GM12878 (cell line): Measurements from ENCODE around the gene ZCCHC3. TPM values are rescaled to one million over a fixed set of nuclear protein-coding genes. Genes with fewer than 3 reads are reported as not detected.

ENCODE experiments used
- ATAC-seq: fragments of 200-7000 bp; cut with Tn5 transposase; 3 replicates; pipeline ENCODE4 v1.9.1; 2020; ENCODE audit warnings: mild to moderate bottlenecking, moderate library complexity
- BruUV-seq: library from RNA; stranded (reverse); fragments of 400-500 nt; replicated peaks from 2 replicates; lab custom pipeline; 2021; lab: Mats Ljungman, UMichigan
- CTCF ChIA-PET: fragments of 300-600 bp; sonication (Branson Sonifier 250); formaldehyde crosslinking; extraction: SDS; loops from one replicate; lab custom pipeline; 2021; ENCODE audit warnings: inconsistent platforms; lab: Yijun Ruan, JAX
- POLR2A ChIA-PET: fragments of 350-600 bp; formaldehyde crosslinking; extraction: SDS; loops from one replicate; lab custom pipeline; 2021; ENCODE audit warnings: inconsistent platforms; lab: Charles Lee
- RAD21 ChIA-PET: fragments of 300-600 bp; sonication (Branson Sonifier 250); formaldehyde crosslinking; loops from one replicate; lab custom pipeline; 2023; ENCODE audit warnings: antibody characterized with exemption; ENCODE audit not compliant: unreplicated experiment; lab: Charles Lee
- SMC1A ChIA-PET: fragments of 300-600 bp; sonication (Branson Sonifier 250); formaldehyde crosslinking; loops from one replicate; lab custom pipeline; 2023; ENCODE audit not compliant: unreplicated experiment, uncharacterized antibody; lab: Charles Lee
- DNase-seq: peaks from one replicate; pipeline ENCODE4 v3.0.0-alpha.2; 2011; ENCODE audit warnings: low read depth, low spot score
- FAIRE-seq: peaks from 3 replicates; lab custom pipeline; 2011; peaks lifted over from hg19 to GRCh38; lab: Jason Lieb, UNC
- H2AFZ ChIP-seq: 2 replicates; pipeline ENCODE4 v1.6.0; 2011; ENCODE audit warnings: low read depth, low read length, control low read depth; ENCODE audit not compliant: control insufficient read depth
- H3K27ac ChIP-seq: 2 replicates; pipeline ENCODE4 v1.5.1; 2011; ENCODE audit warnings: control low read depth; ENCODE audit not compliant: control insufficient read depth, insufficient read depth
- H3K27me3 ChIP-seq, 2 experiments: replicated peaks in 1 of 2; 2 replicates each; pipeline versions ENCODE4 v1.6.0 to v1.6.1; 2011; ENCODE audit warnings: low read length in 1 of 2; ENCODE audit not compliant: control insufficient read depth in 2 of 2, insufficient read depth in 2 of 2
- H3K36me3 ChIP-seq, 2 experiments: 2 replicates each; pipeline ENCODE4 v1.5.1; 2011; ENCODE audit warnings: low read length in 1 of 2; ENCODE audit not compliant: control insufficient read depth in 2 of 2, insufficient read depth in 2 of 2
- H3K4me1 ChIP-seq: 2 replicates; pipeline ENCODE4 v1.6.1; 2011; ENCODE audit warnings: mild to moderate bottlenecking, low read length, moderate library complexity, mixed read lengths; ENCODE audit not compliant: control insufficient read depth, insufficient read depth
- H3K4me2 ChIP-seq: 2 replicates; pipeline ENCODE4 v1.6.0; 2011; ENCODE audit warnings: control low read depth; ENCODE audit not compliant: control insufficient read depth, insufficient read depth
- H3K4me3 ChIP-seq: fragments of 200-600 bp; sonication (generic); 2 replicates; pipeline ENCODE4 v1.5.1; 2016
- H3K79me2 ChIP-seq: 2 replicates; pipeline ENCODE4 v1.6.0; 2011; ENCODE audit warnings: low read length; ENCODE audit not compliant: control insufficient read depth, insufficient read depth
- H3K9ac ChIP-seq: 2 replicates; pipeline ENCODE4 v1.8.0; 2011; ENCODE audit warnings: low read length, control low read depth, mixed read lengths; ENCODE audit not compliant: control insufficient read depth, insufficient read depth
- H3K9me3 ChIP-seq: replicated peaks from 3 replicates; pipeline ENCODE4 v1.5.1; 2011; ENCODE audit warnings: mild to moderate bottlenecking, low read length; ENCODE audit not compliant: control insufficient read depth, insufficient read depth
- H4K20me1 ChIP-seq: 2 replicates; pipeline ENCODE4 v1.6.0; 2011; ENCODE audit not compliant: control insufficient read depth, insufficient read depth
- CEBPZ ChIP-seq: fragments of 150-350 bp; IDR thresholded peaks from 2 replicates; pipeline ENCODE4 v1.6.1; 2016; ENCODE audit warnings: low read depth, low read length
- CREM ChIP-seq: IDR thresholded peaks from 2 replicates; pipeline ENCODE4 v1.6.1; 2014; ENCODE audit warnings: antibody characterized with exemption, low read depth
- ELK1 ChIP-seq: IDR thresholded peaks from 2 replicates; pipeline ENCODE4 v1.6.1; 2012; ENCODE audit warnings: low read depth, low read length, improper control_type of control experiment
- EP300 ChIP-seq, 2 experiments: fragments of 150-350 bp in 1 of 2; IDR thresholded peaks; 2 replicates each; pipeline ENCODE4 v1.6.1; 2011 to 2012; ENCODE audit warnings: low read depth in 2 of 2, low read length in 2 of 2, borderline replicate concordance in 1 of 2, improper control_type of control experiment in 1 of 2, inconsistent platforms in 1 of 2; ENCODE audit not compliant: control insufficient read depth in 1 of 2
- FOXK2 ChIP-seq: fragments of 450-650 bp; IDR thresholded peaks from 2 replicates; pipeline ENCODE4 v1.6.1; 2017; ENCODE audit warnings: mild to moderate bottlenecking, moderate library complexity
- IRF5 ChIP-seq: fragments of 450-650 bp; IDR thresholded peaks from 2 replicates; pipeline ENCODE4 v1.6.1; 2017; ENCODE audit warnings: borderline replicate concordance
- MTA2 ChIP-seq: fragments of 450-650 bp; IDR thresholded peaks from 2 replicates; pipeline ENCODE4 v1.6.1; 2016; ENCODE audit warnings: low read depth, mild to moderate bottlenecking, moderate library complexity
- NR2C1 ChIP-seq: fragments of 450-650 bp; IDR thresholded peaks from 2 replicates; pipeline ENCODE4 v1.6.1; 2017; ENCODE audit warnings: antibody characterized with exemption, mild to moderate bottlenecking, moderate library complexity
- NR2C2 ChIP-seq: IDR thresholded peaks from 2 replicates; pipeline ENCODE4 v1.6.1; 2011; ENCODE audit warnings: borderline replicate concordance, low read depth; ENCODE audit not compliant: control insufficient read depth, insufficient read length
- PAX5 ChIP-seq: IDR thresholded peaks from 2 replicates; pipeline ENCODE4 v1.6.1; 2011; ENCODE audit warnings: low read depth, low read length, borderline replicate concordance
- SMAD5 ChIP-seq: IDR thresholded peaks from 2 replicates; pipeline ENCODE4 v1.6.1; 2016; ENCODE audit warnings: antibody characterized with exemption, low read depth
- SRF ChIP-seq, 2 experiments: IDR thresholded peaks; 2 replicates each; pipeline ENCODE4 v1.6.1; 2011; ENCODE audit warnings: low read depth in 2 of 2, low read length in 2 of 2, mild to moderate bottlenecking in 1 of 2, moderate library complexity in 1 of 2
- TBL1XR1 ChIP-seq: IDR thresholded peaks from 2 replicates; pipeline ENCODE4 v1.6.1; 2012; ENCODE audit warnings: low read depth, low read length, improper control_type of control experiment
- ZBTB33 ChIP-seq: fragments of 450-650 bp; IDR thresholded peaks from 2 replicates; pipeline ENCODE4 v1.6.1; 2017; ENCODE audit warnings: mild to moderate bottlenecking
- WGBS: methylation state at CpG from one replicate; pipeline ENCODE4 v1.1.6; 2016; ENCODE audit warnings: low lambda C conversion rate; ENCODE audit not compliant: insufficient replicate concordance, insufficient coverage; ENCODE audit errors: missing lambda C conversion rate; 5-methylcytosine and 5-hydroxymethylcytosine counted together
- in situ Hi-C: fragments of 300-500 bp; cut with MboI; formaldehyde crosslinking; loops from 9 replicates; pipeline ENCODE4 v1.14.3; 2018; ENCODE audit warnings: mixed read lengths
- intact Hi-C: fragments of 100-400 bp; cut with micrococcal nuclease; formaldehyde crosslinking; loops from one replicate; pipeline ENCODE4 v1.14.2; 2022; ENCODE audit not compliant: unreplicated experiment
- polyA plus RNA-seq, 11 experiments: library from polyadenylated mRNA; depleted of rRNA in 4 of 11; unstranded in 6 of 11; stranded (reverse) in 5 of 11; fragments of >200 nt; fragmentation: Nextera tagmentation in 4 of 11; fragmentation: Illumina TruSeq in 1 of 11; extraction: Ambion mirVana in 4 of 11; extraction: Trizol in 1 of 11; gene quantifications; 1 replicate in 1 of 11; 2 replicates in 10 of 11; pipeline versions ENCODE4 v1.2.1 to v1.2.3, GENCODE V29; 2011 to 2016; ENCODE audit warnings: inconsistent platforms in 2 of 11, missing spikeins in 2 of 11, low read depth in 1 of 11
- total RNA-seq, 4 experiments: library from RNA; depleted of rRNA in 3 of 4; stranded (reverse); fragments of >200 nt in 3 of 4; fragmentation: Illumina TruSeq in 1 of 4; extraction: Trizol in 1 of 4; gene quantifications; 2 replicates each; pipeline versions ENCODE4 v1.2.1 to v1.2.3, GENCODE V29; 2013 to 2021

The ZCCHC3 gene
- total and polyA plus RNA-seq, 10 of the 15 experiments (the other 5 are each of a cell fraction or from before 2014, with no cell fraction given): 5.3 to 36.1 (median 17.2) TPM

- SMC1A ChIA-PET: interaction anchor here (1.0 to 3.3 kb wide), 4 partner anchors 13 to 28 kb away, joined by 4 to 15 read pairs (median 8); partner anchors contain the start of gene ZCCHC3
- WGBS: 0% methylated on average over 36 of the region's 106 CpGs
- POLR2A ChIA-PET: interaction anchor here (0.7 to 4.5 kb wide), 5 partner anchors 16 to 36 kb away, joined by 3 to 30 read pairs (median 9); partner anchors contain the start of genes NRSN2 and ZCCHC3
- Histone ChIP-seq H3K36me3 (no peaks in the 10 kb centered on the region), H3K27ac (peak within 1 kb of the TSS; percentile 88), H2AFZ (peak within 1 kb of the TSS; percentile 74), H3K4me3 (peak within 1 kb of the TSS; percentile 87), H3K9ac (peak within 1 kb of the TSS; percentile 83), H3K4me2 (peak within 1 kb of the TSS; percentile 97), H3K27me3 (no peaks in the 10 kb centered on the region), H3K4me1 (peaks cover 10% of the 10 kb centered on the region), H3K9me3 (no peaks in the 10 kb centered on the region), H3K79me2 (peaks cover 11% of the 10 kb centered on the region), H4K20me1 (no peaks in the 10 kb centered on the region; the same call in 1 of the 2 replicates)
- BruUV-seq: no TSS peak
- RAD21 ChIA-PET: interaction anchor here (1.1 to 1.5 kb wide), 3 partner anchors 24 to 28 kb away, joined by 3 to 4 read pairs (median 4); partner anchors contain the start of gene ZCCHC3
- intact Hi-C loops (no loop called here), in situ Hi-C loops (no loop called here)
- FAIRE-seq: peak; percentile 72
- DNase-seq: peak; percentile 71
- peak; percentile 77 for ATAC-seq
- CTCF ChIA-PET: interaction anchor here (0.5 to 3.0 kb wide), 3 partner anchors 26 to 88 kb away, joined by 3 to 15 read pairs (median 10); no protein-coding TSS in a partner anchor
- no peak for TF ChIP-seq ZBTB33
- no peak for TF ChIP-seq MTA2
- TF ChIP-seq CEBPZ: no peak
- TF ChIP-seq SRF (IDR thresholded peaks at IDR 0.05; ENCODE audit: low read depth in 2 of 2, low read length in 2 of 2): no peak
- TF ChIP-seq PAX5: no peak
- TF ChIP-seq FOXK2: no peak
- no peak; the same call in 1 of the 2 replicates for TF ChIP-seq TBL1XR1
- peak; percentile 96 for TF ChIP-seq CREM
- TF ChIP-seq IRF5: no peak
- peak; percentile 8; the same call in 1 of the 2 replicates for TF ChIP-seq NR2C1
- TF ChIP-seq SMAD5: no peak; the same call in 1 of the 2 replicates
- TF ChIP-seq ELK1: no peak
- no peak for TF ChIP-seq EP300 (IDR thresholded peaks at IDR 0.05; ENCODE audit: borderline replicate concordance in 1 of 2, control insufficient read depth in 1 of 2, low read depth in 2 of 2, low read length in 2 of 2)
- no peak for TF ChIP-seq NR2C2
These were observed 27.9 kb downstream of the ZCCHC3 start, which contains the start of gene SOX12 for GRCh38 chr20:325045-325888. Gene SOX12 (plus strand): TSS chr20:325552. CDS start chr20:325925, 373 bp downstream.
